Mesothelial cell of epicardium (in vitro differentiated cells): ENCODE measurements around the gene NLRP12. TPM values are rescaled to one million over a fixed set of nuclear protein-coding genes. Genes with fewer than 3 reads are reported as not detected.
"Not testable (repeated sequence)": the region's sequence is repeated elsewhere in the genome, so short reads cannot be mapped to it uniquely, and the experiment has no call there.

Experiments used
- DNase-seq, 2 experiments: peaks; one replicate each; pipeline ENCODE4 v3.0.0; 2021; ENCODE audit warnings: low spot score in 2 of 2; ENCODE audit not compliant: unreplicated experiment in 2 of 2
- H3K27ac Mint-ChIP-seq: 2 replicates; pipeline ENCODE4 v1.8.0; 2021; ENCODE audit warnings: mixed read lengths
- H3K27me3 Mint-ChIP-seq: 2 replicates; pipeline ENCODE4 v1.8.0; 2021; ENCODE audit warnings: low read depth, mixed read lengths
- H3K36me3 Mint-ChIP-seq: 2 replicates; pipeline ENCODE4 v1.8.0; 2021; ENCODE audit warnings: mixed read lengths
- H3K4me1 Mint-ChIP-seq: 2 replicates; pipeline ENCODE4 v1.8.0; 2021; ENCODE audit warnings: mixed read lengths
- H3K4me3 Mint-ChIP-seq: 2 replicates; pipeline ENCODE4 v1.8.0; 2021; ENCODE audit warnings: mild to moderate bottlenecking, moderate library complexity, mixed read lengths
- H3K9me3 Mint-ChIP-seq: 2 replicates; pipeline ENCODE4 v1.8.0; 2021; ENCODE audit warnings: mixed read lengths
- CTCF ChIP-seq: fragments of 200-600 bp; sonication (generic); IDR thresholded peaks from one replicate; pipeline ENCODE4 v1.5.0; 2021; ENCODE audit warnings: antibody characterized with exemption; ENCODE audit not compliant: unreplicated experiment
- total RNA-seq: library from RNA; stranded (reverse); gene quantifications from 3 replicates; pipeline ENCODE4 v1.2.1, GENCODE V29; 2021

Gene NLRP12
- total RNA-seq, 1 donor from 2014 or later, result 0.07 TPM

DNA sequence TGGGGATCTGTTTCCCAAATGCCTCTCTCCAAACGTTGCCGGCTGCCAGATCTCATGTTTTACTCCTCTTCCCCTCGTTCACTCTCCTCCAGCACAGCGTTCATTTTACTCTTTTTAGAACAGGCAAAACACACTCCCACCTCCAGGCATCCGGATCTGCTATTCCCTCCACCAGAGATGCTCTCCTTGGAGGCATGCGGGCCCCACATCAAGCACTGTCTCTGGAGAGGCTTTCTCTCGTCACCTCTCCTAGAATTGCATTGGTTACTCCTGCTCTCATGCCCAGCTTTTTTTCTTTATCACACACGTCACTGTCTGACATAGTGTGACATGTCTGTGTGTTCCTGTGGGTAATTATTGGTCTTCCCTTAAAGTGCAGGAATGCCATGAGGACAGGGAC lies 23.4 kb upstream of the NLRP12 start:
- Mint-ChIP-seq H3K4me1 (peaks cover 2% of the 10 kb centered on the region), H3K4me3 (no peak overlapping the region), H3K27me3 (no peaks in the 10 kb centered on the region), H3K36me3 (no peaks in the 10 kb centered on the region), H3K27ac (no peak overlapping the region), H3K9me3 (no peaks in the 10 kb centered on the region)
- DNase-seq, result no peak
- no peak for TF ChIP-seq CTCF

DNA sequence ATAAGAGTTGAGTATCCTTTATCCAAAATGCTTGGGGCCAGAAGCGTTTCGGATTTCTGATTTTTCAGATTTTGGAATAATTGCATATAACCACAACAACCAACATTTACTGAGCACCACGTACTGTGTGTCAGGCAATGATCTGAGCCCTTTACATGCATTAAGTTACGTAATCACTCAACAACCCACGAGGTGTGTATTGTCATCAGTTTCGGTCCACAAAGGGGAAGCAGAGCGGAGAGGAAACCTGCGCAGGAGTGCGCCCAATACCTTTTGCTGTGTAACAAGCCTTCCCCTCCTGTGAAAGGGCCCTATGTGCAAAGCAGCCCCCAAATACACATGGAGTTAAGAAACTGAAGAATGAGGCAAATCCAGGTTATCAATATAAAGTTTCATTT lies 20.7 kb upstream of the NLRP12 start:
- Mint-ChIP-seq H3K9me3 (no peaks in the 10 kb centered on the region), H3K27me3 (no peaks in the 10 kb centered on the region), H3K4me1 (peaks cover 9% of the 10 kb centered on the region), H3K4me3 (no peak overlapping the region), H3K27ac (no peak overlapping the region), H3K36me3 (no peaks in the 10 kb centered on the region)
- no peak for DNase-seq
- TF ChIP-seq CTCF, result no peak

GRCh38 chr19:53840914-53841313 lies 16.8 kb upstream of the NLRP12 start:
- H3K36me3 Mint-ChIP-seq, DNase-seq, H3K27ac Mint-ChIP-seq, H3K9me3 Mint-ChIP-seq, H3K4me3 Mint-ChIP-seq, H3K27me3 Mint-ChIP-seq: not testable (repeated sequence)
- H3K4me1 Mint-ChIP-seq, result peaks cover 16% of the 10 kb centered on the region

GRCh38 chr19:53840241-53840640 lies 16.1 kb upstream of the NLRP12 start:
- not testable (repeated sequence) for H3K4me3 Mint-ChIP-seq, DNase-seq, H3K36me3 Mint-ChIP-seq, H3K27ac Mint-ChIP-seq, H3K27me3 Mint-ChIP-seq, H3K9me3 Mint-ChIP-seq
- peaks cover 16% of the 10 kb centered on the region for H3K4me1 Mint-ChIP-seq

DNA sequence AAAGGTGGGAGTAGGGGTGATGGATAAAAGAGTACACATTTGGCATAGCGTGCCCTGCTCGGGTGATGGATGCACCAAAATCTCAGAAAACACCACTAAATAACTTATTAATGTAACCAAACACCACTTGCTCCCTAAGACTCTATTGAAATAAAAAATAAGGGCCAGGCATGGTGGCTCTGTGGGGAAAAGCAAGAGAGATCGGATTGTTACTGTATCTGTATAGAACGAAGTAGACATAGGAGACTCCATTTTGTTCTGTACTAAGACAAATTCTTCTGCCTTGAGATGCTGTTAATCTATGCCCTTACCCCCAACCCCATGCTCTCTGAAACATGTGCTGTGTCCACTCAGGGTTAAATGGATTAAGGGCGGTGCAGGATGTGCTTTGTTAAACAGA lies 14.3 kb upstream of the NLRP12 start:
- peaks cover 16% of the 10 kb centered on the region for H3K4me1 Mint-ChIP-seq
- H3K36me3 Mint-ChIP-seq, H3K9me3 Mint-ChIP-seq, H3K27ac Mint-ChIP-seq, H3K4me3 Mint-ChIP-seq, DNase-seq: not testable (repeated sequence)
- H3K27me3 Mint-ChIP-seq, result peaks cover 27% of the 10 kb centered on the region

GRCh38 chr19:53832861-53833260 lies 8.7 kb upstream of the NLRP12 start:
- H3K36me3 Mint-ChIP-seq, DNase-seq, H3K9me3 Mint-ChIP-seq, H3K27ac Mint-ChIP-seq: not testable (repeated sequence)
- peaks cover 75% of the 10 kb centered on the region for H3K27me3 Mint-ChIP-seq
- H3K4me1 Mint-ChIP-seq, result peaks cover 15% of the 10 kb centered on the region
- peak overlapping the region; percentile 0 for H3K4me3 Mint-ChIP-seq

- Mint-ChIP-seq H3K4me3 (no peak overlapping the region), H3K9me3 (no peaks in the 10 kb centered on the region), H3K4me1 (peaks cover 15% of the 10 kb centered on the region), H3K27ac (no peak overlapping the region), H3K27me3 (peaks cover 51% of the 10 kb centered on the region), H3K36me3 (no peaks in the 10 kb centered on the region)
- no peak for DNase-seq
- no peak for TF ChIP-seq CTCF
Measured at GRCh38 chr19:53828531-53828930, 4.4 kb upstream of the NLRP12 start.

DNA sequence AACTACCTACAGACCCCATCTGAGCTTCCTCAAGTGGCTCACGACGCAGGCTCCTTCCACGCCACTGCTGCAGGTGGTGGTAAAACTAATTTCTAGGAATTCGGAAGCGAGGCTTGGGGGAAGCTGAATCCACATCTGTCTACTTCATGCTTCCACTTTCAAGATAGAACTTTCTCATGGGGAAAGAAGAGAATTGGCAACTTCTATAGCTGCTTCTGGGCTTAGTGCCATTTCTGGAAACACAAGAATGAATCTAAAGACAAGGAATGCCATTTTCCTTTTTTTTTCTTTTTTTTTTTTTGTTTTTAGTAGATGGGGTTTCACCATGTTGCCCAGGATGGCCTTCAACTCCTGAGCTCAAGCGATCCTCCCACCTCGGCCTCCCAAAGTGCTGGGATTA lies 2.8 kb upstream of the NLRP12 start:
- no peaks in the 10 kb centered on the region for H3K9me3 Mint-ChIP-seq
- peaks cover 3% of the 10 kb centered on the region for H3K4me1 Mint-ChIP-seq
- DNase-seq, result no peak
- TF ChIP-seq CTCF, result no peak
- H3K27ac Mint-ChIP-seq, result no peak overlapping the region
- no peak overlapping the region for H3K4me3 Mint-ChIP-seq
- H3K36me3 Mint-ChIP-seq, result no peaks in the 10 kb centered on the region
- peaks cover 34% of the 10 kb centered on the region for H3K27me3 Mint-ChIP-seq
